Measurements from ENCODE around the gene PFN4.
"Not testable (repeated sequence)": the region's sequence is repeated elsewhere in the genome, so short reads cannot be mapped to it uniquely, and the experiment has no call there.

The PFN4 gene

GRCh38 chr2:24102677-24103076, 20.5 kb downstream of the PFN4 start:
- Mint-ChIP-seq H3K27me3 (ENCODE audit: low read depth) (peaks cover 8% of the 10 kb centered on the region), H3K36me3 (ENCODE audit: low read depth) (peaks cover 10% of the 10 kb centered on the region), H3K4me1 (ENCODE audit: low read depth) (no peaks in the 10 kb centered on the region), H3K4me3 (no peak overlapping the region), H3K27ac (no peak overlapping the region), H3K9me3 (peaks cover 27% of the 10 kb centered on the region)

- peaks cover 23% of the 10 kb centered on the region for H3K9me3 Mint-ChIP-seq
- peaks cover 6% of the 10 kb centered on the region for H3K27me3 Mint-ChIP-seq (ENCODE audit: low read depth)
Observed at GRCh38 chr2:24101992-24102391, 21.1 kb downstream of the PFN4 start.

GRCh38 chr2:24100732-24101131, 22.4 kb downstream of the PFN4 start:
- peaks cover 14% of the 10 kb centered on the region for H3K36me3 Mint-ChIP-seq (ENCODE audit: low read depth)
- H3K4me1 Mint-ChIP-seq (ENCODE audit: low read depth); H3K4me3 Mint-ChIP-seq; H3K27ac Mint-ChIP-seq; H3K27me3 Mint-ChIP-seq (ENCODE audit: low read depth): not testable (repeated sequence)
- H3K9me3 Mint-ChIP-seq: peaks cover 15% of the 10 kb centered on the region

More at GRCh38 chr2:24101992-24102391, 21.1 kb downstream of the PFN4 start:
- Mint-ChIP-seq H3K36me3 (ENCODE audit: low read depth) (peaks cover 12% of the 10 kb centered on the region), H3K4me1 (ENCODE audit: low read depth) (no peaks in the 10 kb centered on the region), H3K4me3 (no peak overlapping the region), H3K27ac (no peak overlapping the region)

GRCh38 chr2:24095171-24095677, 27.9 kb downstream of the PFN4 start:
- H3K27ac Mint-ChIP-seq; H3K4me1 Mint-ChIP-seq (ENCODE audit: low read depth); H3K27me3 Mint-ChIP-seq (ENCODE audit: low read depth): not testable (repeated sequence)

GRCh38 chr2:24093270-24093669, 29.9 kb downstream of the PFN4 start:
- H3K4me3 Mint-ChIP-seq; H3K27ac Mint-ChIP-seq; H3K27me3 Mint-ChIP-seq (ENCODE audit: low read depth); H3K4me1 Mint-ChIP-seq (ENCODE audit: low read depth); H3K9me3 Mint-ChIP-seq: not testable (repeated sequence)
- H3K36me3 Mint-ChIP-seq (ENCODE audit: low read depth): peaks cover 19% of the 10 kb centered on the region

More at GRCh38 chr2:24095171-24095677, 27.9 kb downstream of the PFN4 start:
- Mint-ChIP-seq H3K9me3 (peaks cover 13% of the 10 kb centered on the region), H3K36me3 (ENCODE audit: low read depth) (peaks cover 20% of the 10 kb centered on the region)
- not testable (repeated sequence) for H3K4me3 Mint-ChIP-seq

- peaks cover 11% of the 10 kb centered on the region for H3K4me1 Mint-ChIP-seq (ENCODE audit: low read depth)
- peaks cover 4% of the 10 kb centered on the region for H3K9me3 Mint-ChIP-seq
- H3K27ac Mint-ChIP-seq: no peak overlapping the region
- H3K36me3 Mint-ChIP-seq (ENCODE audit: low read depth): peaks cover 5% of the 10 kb centered on the region
- H3K4me3 Mint-ChIP-seq: no peak overlapping the region
- no peaks in the 10 kb centered on the region for H3K27me3 Mint-ChIP-seq (ENCODE audit: low read depth)
Observed at GRCh38 chr2:24088821-24089359, 34.2 kb downstream of the PFN4 start.

- H3K9me3 Mint-ChIP-seq: no peaks in the 10 kb centered on the region
- H3K27ac Mint-ChIP-seq: no peak overlapping the region
- no peak overlapping the region for H3K4me3 Mint-ChIP-seq
- peaks cover 17% of the 10 kb centered on the region for H3K4me1 Mint-ChIP-seq (ENCODE audit: low read depth)
- H3K27me3 Mint-ChIP-seq (ENCODE audit: low read depth): no peaks in the 10 kb centered on the region
- H3K36me3 Mint-ChIP-seq (ENCODE audit: low read depth): peaks cover 7% of the 10 kb centered on the region
Observed at GRCh38 chr2:24087032-24087431, 36.1 kb downstream of the PFN4 start.

GRCh38 chr2:24086241-24086640, 36.9 kb downstream of the PFN4 start:
- Mint-ChIP-seq H3K9me3 (no peaks in the 10 kb centered on the region), H3K4me3 (no peak overlapping the region), H3K27ac (no peak overlapping the region), H3K4me1 (ENCODE audit: low read depth) (peaks cover 17% of the 10 kb centered on the region), H3K36me3 (ENCODE audit: low read depth) (peaks cover 7% of the 10 kb centered on the region), H3K27me3 (ENCODE audit: low read depth) (no peaks in the 10 kb centered on the region)

- H3K36me3 Mint-ChIP-seq (ENCODE audit: low read depth): peaks cover 7% of the 10 kb centered on the region
- H3K9me3 Mint-ChIP-seq: no peaks in the 10 kb centered on the region
- peaks cover 17% of the 10 kb centered on the region for H3K4me1 Mint-ChIP-seq (ENCODE audit: low read depth)
- H3K27ac Mint-ChIP-seq: peak overlapping the region; percentile 21
- H3K27me3 Mint-ChIP-seq (ENCODE audit: low read depth): no peaks in the 10 kb centered on the region
- peak overlapping the region; percentile 83 for H3K4me3 Mint-ChIP-seq
Observed at GRCh38 chr2:24085200-24085489, 38.0 kb downstream of the PFN4 start.

GRCh38 chr2:24084386-24085199, 38.5 kb downstream of the PFN4 start, which contains the start of gene TP53I3:
TP53I3 (minus strand) TSS chr2:24084834; CDS start chr2:24084326, 508 bp downstream.
- H3K9me3 Mint-ChIP-seq: no peaks in the 10 kb centered on the region
- H3K27ac Mint-ChIP-seq: peak within 1 kb of the TSS; percentile 71
- peaks cover 7% of the 10 kb centered on the region for H3K36me3 Mint-ChIP-seq (ENCODE audit: low read depth)
- peaks cover 17% of the 10 kb centered on the region for H3K4me1 Mint-ChIP-seq (ENCODE audit: low read depth)
- no peaks in the 10 kb centered on the region for H3K27me3 Mint-ChIP-seq (ENCODE audit: low read depth)
- peak within 1 kb of the TSS; percentile 83 for H3K4me3 Mint-ChIP-seq

GRCh38 chr2:24083567-24084385, 39.4 kb downstream of the PFN4 start:
- Mint-ChIP-seq H3K27ac (peak overlapping the region; percentile 64), H3K36me3 (ENCODE audit: low read depth) (peaks cover 5% of the 10 kb centered on the region), H3K27me3 (ENCODE audit: low read depth) (no peaks in the 10 kb centered on the region), H3K9me3 (no peaks in the 10 kb centered on the region), H3K4me1 (ENCODE audit: low read depth) (peaks cover 17% of the 10 kb centered on the region), H3K4me3 (peak overlapping the region; percentile 79)

- Mint-ChIP-seq H3K9me3 (no peaks in the 10 kb centered on the region), H3K27ac (peak overlapping the region; percentile 64), H3K4me1 (ENCODE audit: low read depth) (peaks cover 17% of the 10 kb centered on the region), H3K4me3 (peak overlapping the region; percentile 79), H3K27me3 (ENCODE audit: low read depth) (no peaks in the 10 kb centered on the region), H3K36me3 (ENCODE audit: low read depth) (peaks cover 5% of the 10 kb centered on the region)
Observed at GRCh38 chr2:24082787-24083566, 40.2 kb downstream of the PFN4 start.

- Mint-ChIP-seq H3K27me3 (ENCODE audit: low read depth) (no peaks in the 10 kb centered on the region), H3K27ac (no peak overlapping the region), H3K9me3 (no peaks in the 10 kb centered on the region), H3K4me1 (ENCODE audit: low read depth) (peaks cover 23% of the 10 kb centered on the region), H3K4me3 (no peak overlapping the region), H3K36me3 (ENCODE audit: low read depth) (peaks cover 5% of the 10 kb centered on the region)
Observed at GRCh38 chr2:24080701-24081100, 42.4 kb downstream of the PFN4 start.

- Mint-ChIP-seq H3K9me3 (no peaks in the 10 kb centered on the region), H3K4me1 (ENCODE audit: low read depth) (peaks cover 17% of the 10 kb centered on the region), H3K27ac (peak overlapping the region; percentile 55), H3K4me3 (peak overlapping the region; percentile 97), H3K27me3 (ENCODE audit: low read depth) (no peaks in the 10 kb centered on the region), H3K36me3 (ENCODE audit: low read depth) (peaks cover 5% of the 10 kb centered on the region)
Observed at GRCh38 chr2:24077879-24078278, 45.3 kb downstream of the PFN4 start.
